ENCODE measurements around the gene SLC35D2. TPM values are rescaled to one million over a fixed set of nuclear protein-coding genes. Genes with fewer than 3 reads are reported as not detected.

The SLC35D2 gene
- total and polyA plus RNA-seq, 7 experiments from 2014 or later = 6.1 to 20.2 (median 13.3) TPM

DNA sequence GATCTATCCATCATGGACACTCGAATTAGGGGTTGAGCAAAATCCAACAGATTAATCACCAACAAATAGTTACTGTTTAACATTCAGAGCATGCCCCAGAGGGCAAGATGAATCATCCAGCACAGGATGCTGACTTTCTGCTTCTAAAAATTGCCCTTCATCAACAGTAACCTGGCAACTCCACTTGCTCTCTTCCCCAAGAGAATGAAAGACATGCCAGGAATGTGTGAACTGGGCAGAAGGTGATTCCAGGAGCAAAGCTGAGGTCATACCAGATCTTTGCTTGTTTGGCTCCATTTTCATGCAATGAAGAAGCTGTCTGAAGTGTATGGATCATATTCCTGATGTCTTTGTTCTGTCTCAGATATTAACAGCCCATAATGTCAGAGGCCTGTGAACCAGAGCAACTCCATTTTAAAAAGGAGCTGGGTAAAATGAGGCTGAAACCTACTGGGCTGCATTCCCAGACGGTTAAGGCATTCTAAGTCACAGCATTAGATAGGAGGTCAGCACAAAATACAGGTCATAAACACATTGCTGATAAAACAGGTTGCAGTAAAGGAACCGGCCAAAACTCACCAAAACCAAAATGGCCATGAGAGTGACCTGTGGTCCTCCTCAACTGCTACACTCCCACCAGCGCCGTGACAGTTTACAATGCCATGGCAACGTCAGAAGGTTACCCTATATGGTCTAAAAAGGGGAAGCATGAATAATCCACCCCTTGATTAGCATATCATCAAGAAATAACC, 37.1 kb upstream of the SLC35D2 start:
- Mint-ChIP-seq H3K36me3 (no peaks in the 10 kb centered on the region), H3K4me1 (peaks cover 12 to 36% (median 21%) of the 10 kb centered on the region in 7 donors), H3K27me3 (peaks cover 0 to 2% (median 0%) of the 10 kb centered on the region in 5 donors), H3K27ac (peak overlapping the region in 8 of 9 donors; percentile 8 to 91 (median 84)), H3K4me3 (peak overlapping the region in 2 of 10 donors; percentile 66 to 94), H3K9me3 (no peaks in the 10 kb centered on the region)
- no peak for ATAC-seq
- peaks cover 0 to 12% (median 0%) of the 10 kb centered on the region in 3 experiments for H3K36me3 ChIP-seq (ENCODE audit: control insufficient read depth in 2 of 3, insufficient read depth in 3 of 3, low read length in 3 of 3)
- no peaks in the 10 kb centered on the region for H3K9me3 ChIP-seq (ENCODE audit: control insufficient read depth in 2 of 3, low read length in 3 of 3)
- no peaks in the 10 kb centered on the region for H3K27me3 ChIP-seq (ENCODE audit: control insufficient read depth in 2 of 2, insufficient read depth in 2 of 2, low read length in 2 of 2)
- ChIA-PET CTCF (interaction anchor here (0.6 kb wide), 1 partner anchor 25 kb away, joined by 4 read pairs; no protein-coding TSS in a partner anchor), POLR2A (no interaction called here)
- peaks cover 6 to 29% of the 10 kb centered on the region in 2 donors for H3K4me1 ChIP-seq (ENCODE audit: control insufficient read depth in 2 of 2, insufficient read depth in 2 of 2, low read length in 2 of 2)
- no peak overlapping the region for H3K4me3 ChIP-seq (ENCODE audit: low read length)
- no peak for DNase-seq
- no peak overlapping the region for H3K27ac ChIP-seq (ENCODE audit: low read depth, low read length)
- intact Hi-C loops (cut with micrococcal nuclease) = no loop called here

DNA sequence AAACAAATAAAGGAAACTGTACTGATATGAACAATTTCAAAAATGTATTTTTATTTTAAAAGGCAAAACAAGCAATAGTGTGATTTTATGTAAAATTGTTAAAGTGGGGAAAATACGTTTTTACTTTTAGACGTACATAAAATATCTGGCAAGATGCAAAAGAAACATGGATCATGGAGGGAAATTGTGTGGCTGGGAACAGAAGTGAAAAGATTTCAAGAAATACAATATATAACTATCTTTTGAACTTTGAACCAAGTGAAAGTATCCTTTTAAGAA, 36.1 kb upstream of the SLC35D2 start:
- no peak for ATAC-seq
- H3K4me1 ChIP-seq (ENCODE audit: control insufficient read depth in 2 of 2, insufficient read depth in 2 of 2, low read length in 2 of 2) = peaks cover 6 to 19% of the 10 kb centered on the region in 2 donors
- no peaks in the 10 kb centered on the region for H3K27me3 ChIP-seq (ENCODE audit: control insufficient read depth in 2 of 2, insufficient read depth in 2 of 2, low read length in 2 of 2)
- DNase-seq = no peak
- Mint-ChIP-seq H3K4me3 (peak overlapping the region; percentile 46 to 98 (median 84)), H3K4me1 (peaks cover 12 to 32% (median 21%) of the 10 kb centered on the region in 7 donors), H3K27ac (peak overlapping the region; percentile 23 to 91 (median 83)), H3K36me3 (no peaks in the 10 kb centered on the region), H3K9me3 (no peaks in the 10 kb centered on the region), H3K27me3 (no peaks in the 10 kb centered on the region)
- H3K4me3 ChIP-seq (ENCODE audit: low read length) = no peak overlapping the region
- ChIA-PET POLR2A (interaction anchor here (0.6 to 2.6 kb wide), 5 partner anchors 21 to 530 kb away, joined by 4 to 33 read pairs (median 4); partner anchors contain the start of gene HABP4), CTCF (interaction anchor here (0.9 to 1.0 kb wide), 2 partner anchors 30 to 73 kb away, joined by 3 to 4 read pairs; partner anchors contain the start of gene HABP4)
- H3K27ac ChIP-seq (ENCODE audit: low read depth, low read length) = peak overlapping the region; percentile 85
- H3K36me3 ChIP-seq (ENCODE audit: control insufficient read depth in 2 of 3, insufficient read depth in 3 of 3, low read length in 3 of 3) = peaks cover 0 to 12% (median 0%) of the 10 kb centered on the region in 3 experiments
- no peaks in the 10 kb centered on the region for H3K9me3 ChIP-seq (ENCODE audit: control insufficient read depth in 2 of 3, low read length in 3 of 3)
- intact Hi-C loops (cut with micrococcal nuclease) = loop anchor here (1.0 to 10.0 kb wide), 8 partner anchors 147 to 1683 kb away; partner anchors contain the start of genes ZNF510 (in 2 of the 2), ANP32B (in 1 of the 2), NCBP1 (in 1 of the 2) and TSTD2 (in 1 of the 2)

DNA sequence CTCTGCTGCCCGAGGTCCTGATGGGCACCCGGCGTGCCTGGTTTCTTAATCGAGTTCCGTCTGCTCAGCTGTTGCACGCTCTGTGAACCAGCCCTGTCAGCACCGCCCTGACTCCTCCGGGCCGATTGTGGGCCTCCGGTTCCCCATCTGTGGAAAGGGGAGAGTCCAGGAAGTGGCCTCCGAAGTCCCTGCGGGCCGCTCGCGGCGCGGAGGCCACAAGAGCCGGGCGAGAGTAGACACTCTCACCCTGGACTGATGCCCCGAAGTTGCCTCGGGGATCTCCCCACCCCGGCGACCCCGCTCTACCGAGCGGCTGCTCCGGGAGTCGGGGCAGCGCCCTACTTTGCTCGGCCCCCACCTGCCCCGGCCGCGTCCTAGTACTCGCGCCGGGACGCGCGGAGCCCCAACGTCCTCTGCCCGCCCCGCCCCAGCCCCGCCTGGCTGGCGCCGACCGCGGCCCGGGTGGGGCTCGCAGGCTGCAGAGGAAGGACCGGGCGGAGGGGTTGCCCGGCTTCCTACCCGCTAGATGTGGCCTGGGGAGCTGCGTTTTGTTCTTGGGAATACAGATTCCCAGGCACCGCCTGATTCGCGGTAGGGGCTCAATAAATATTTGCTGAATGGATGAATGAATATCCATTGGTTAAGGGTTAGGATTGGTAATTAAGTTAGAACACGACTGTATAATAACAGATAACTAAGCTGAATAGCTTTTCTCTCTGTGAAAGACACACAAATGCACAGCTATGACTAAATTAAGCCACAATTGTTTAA, 35.6 kb upstream of the SLC35D2 start:
- ATAC-seq (peak; percentile 42), DNase-seq (peak in 4 of 9 donors; percentile 21 to 76 (median 37))
- ChIA-PET POLR2A (interaction anchor here (0.6 to 2.6 kb wide), 7 partner anchors 20 to 530 kb away, joined by 3 to 33 read pairs (median 4); partner anchors contain the start of gene HABP4), CTCF (interaction anchor here (0.9 to 1.0 kb wide), 2 partner anchors 30 to 74 kb away, joined by 3 to 4 read pairs; partner anchors contain the start of gene HABP4)
- Histone ChIP-seq H3K27me3 (ENCODE audit: control insufficient read depth in 2 of 2, insufficient read depth in 2 of 2, low read length in 2 of 2) (no peaks in the 10 kb centered on the region), H3K4me3 (ENCODE audit: low read length) (peak overlapping the region; percentile 92), H3K36me3 (ENCODE audit: control insufficient read depth in 2 of 3, insufficient read depth in 3 of 3, low read length in 3 of 3) (peaks cover 0 to 12% (median 0%) of the 10 kb centered on the region in 3 experiments), H3K4me1 (ENCODE audit: control insufficient read depth in 2 of 2, insufficient read depth in 2 of 2, low read length in 2 of 2) (peaks cover 12 to 22% of the 10 kb centered on the region in 2 donors), H3K27ac (ENCODE audit: low read depth, low read length) (peak overlapping the region; percentile 85), H3K9me3 (ENCODE audit: control insufficient read depth in 2 of 3, low read length in 3 of 3) (no peaks in the 10 kb centered on the region)
- Mint-ChIP-seq H3K9me3 (no peaks in the 10 kb centered on the region), H3K27ac (peak overlapping the region; percentile 69 to 95 (median 88)), H3K27me3 (no peaks in the 10 kb centered on the region), H3K36me3 (no peaks in the 10 kb centered on the region), H3K4me1 (peaks cover 14 to 32% (median 22%) of the 10 kb centered on the region in 7 donors), H3K4me3 (peak overlapping the region; percentile 87 to 98 (median 90))
- intact Hi-C loops (cut with micrococcal nuclease) = loop anchor here (1.0 to 10.0 kb wide), 14 partner anchors 31 to 1683 kb away; partner anchors contain the start of genes HABP4 (in 2 of the 2), ZNF510 (in 2 of the 2), ANP32B (in 1 of the 2) and ERCC6L2 (in 1 of the 2)

DNA sequence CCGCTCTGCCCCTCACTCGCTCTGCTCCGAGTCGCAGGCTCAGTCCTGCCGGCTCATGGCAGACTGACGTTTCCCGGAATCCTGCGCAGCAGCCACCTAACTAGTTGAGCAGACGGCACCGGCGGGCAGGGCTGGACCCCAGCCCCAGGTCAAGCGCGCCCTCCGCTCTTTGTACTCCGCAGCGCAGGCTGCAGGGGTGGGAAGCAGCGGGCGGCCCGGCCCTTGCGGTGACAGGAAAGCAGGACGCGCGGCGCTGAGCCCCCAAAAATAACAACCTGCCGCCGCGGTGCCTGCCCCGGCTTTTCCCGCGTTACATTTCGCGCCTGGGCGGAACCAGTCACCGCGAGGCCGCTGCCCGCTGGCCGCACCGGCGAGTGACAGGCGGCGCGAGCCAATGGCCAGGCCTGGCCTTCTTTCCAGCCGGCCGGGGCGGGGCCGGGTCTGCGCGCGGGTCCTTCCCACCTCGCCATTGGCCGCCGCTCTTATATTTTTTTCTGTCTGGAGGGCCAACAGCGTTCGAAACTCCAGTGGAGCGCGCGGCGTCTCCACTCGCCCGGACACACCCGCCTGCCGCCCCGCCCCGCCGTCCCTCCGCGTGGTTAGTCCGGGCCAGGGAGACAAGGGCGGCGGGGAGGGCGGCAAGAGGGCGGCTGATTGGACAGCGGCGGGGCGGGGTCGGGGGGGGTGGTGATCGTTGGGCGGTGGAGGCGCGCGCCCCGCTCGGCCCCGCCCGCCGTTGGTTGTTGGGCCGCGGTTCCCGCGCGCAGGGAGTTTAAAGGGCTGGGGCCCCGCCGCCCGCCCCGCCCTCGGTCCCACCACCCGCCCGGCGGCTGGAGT, 34.8 kb upstream of the SLC35D2 start, which contains the start of gene ZNF367:
Gene ZNF367 (minus strand): TSS at position 288 of the 837 bp plus-strand sequence. CDS start 338 bp downstream, outside the sequence.
- POLR2A ChIA-PET = interaction anchor here (0.5 to 2.6 kb wide), 5 partner anchors 8 to 1107 kb away, joined by 3 to 33 read pairs (median 4); partner anchors contain the start of gene HABP4
- H3K4me3 Mint-ChIP-seq = peak within 1 kb of the TSS; percentile 88 to 98 (median 92)
- peak within 1 kb of the TSS; percentile 94 for H3K4me3 ChIP-seq (ENCODE audit: low read length)

DNA sequence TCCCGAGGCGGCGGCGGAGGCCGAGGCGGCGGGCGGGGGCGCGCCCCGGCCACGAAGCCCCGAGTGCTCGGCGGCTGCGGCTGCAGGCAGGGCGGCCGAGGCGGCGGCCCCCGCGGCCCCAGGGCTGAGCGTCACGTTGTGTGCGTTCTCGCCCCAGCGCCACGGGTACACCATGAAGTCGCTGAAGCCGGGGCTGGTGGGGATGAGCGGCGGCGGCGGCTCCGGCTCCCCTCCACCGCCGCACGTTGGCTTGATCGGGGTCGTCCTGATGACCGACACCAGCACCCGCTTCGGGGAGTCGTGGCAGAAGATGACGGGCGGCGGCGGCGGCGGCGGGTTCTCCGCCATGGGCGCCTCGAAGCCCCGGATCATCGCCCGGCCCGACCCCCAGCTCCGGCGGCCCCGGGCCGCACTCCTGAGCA, 34.2 kb upstream of the SLC35D2 start:
- peak in 1 of 9 donors; percentile 57 for DNase-seq
- Histone ChIP-seq H3K4me3 (ENCODE audit: low read length) (peak overlapping the region; percentile 92), H3K27me3 (ENCODE audit: control insufficient read depth in 2 of 2, insufficient read depth in 2 of 2, low read length in 2 of 2) (no peaks in the 10 kb centered on the region), H3K4me1 (ENCODE audit: control insufficient read depth in 2 of 2, insufficient read depth in 2 of 2, low read length in 2 of 2) (peaks cover 19 to 36% of the 10 kb centered on the region in 2 donors), H3K9me3 (ENCODE audit: control insufficient read depth in 2 of 3, low read length in 3 of 3) (no peaks in the 10 kb centered on the region), H3K27ac (ENCODE audit: low read depth, low read length) (peak overlapping the region; percentile 85), H3K36me3 (ENCODE audit: control insufficient read depth in 2 of 3, insufficient read depth in 3 of 3, low read length in 3 of 3) (peaks cover 0 to 12% (median 0%) of the 10 kb centered on the region in 3 experiments)
- Mint-ChIP-seq H3K36me3 (no peaks in the 10 kb centered on the region), H3K9me3 (no peaks in the 10 kb centered on the region), H3K27ac (peak overlapping the region; percentile 70 to 97 (median 89)), H3K4me3 (peak overlapping the region; percentile 84 to 98 (median 88)), H3K4me1 (peaks cover 22 to 44% (median 36%) of the 10 kb centered on the region in 7 donors), H3K27me3 (no peaks in the 10 kb centered on the region)
- intact Hi-C loops (cut with micrococcal nuclease) = loop anchor here (1.0 to 10.0 kb wide), 16 partner anchors 18 to 1685 kb away; partner anchors contain the start of genes HABP4 (in 2 of the 2), SLC35D2 (in 2 of the 2), ZNF510 (in 2 of the 2) and ANP32B (in 1 of the 2)
- POLR2A ChIA-PET = interaction anchor here (0.5 to 2.6 kb wide), 5 partner anchors 9 to 1106 kb away, joined by 3 to 33 read pairs (median 4); partner anchors contain the start of gene HABP4
- CTCF ChIA-PET = no interaction called here
- ATAC-seq = peak; percentile 4

More for the DNA sequence above, 34.8 kb upstream of the SLC35D2 start, which contains the start of gene ZNF367:
- Histone ChIP-seq H3K36me3 (ENCODE audit: control insufficient read depth in 2 of 3, insufficient read depth in 3 of 3, low read length in 3 of 3) (peaks cover 0 to 12% (median 0%) of the 10 kb centered on the region in 3 experiments), H3K27me3 (ENCODE audit: control insufficient read depth in 2 of 2, insufficient read depth in 2 of 2, low read length in 2 of 2) (no peaks in the 10 kb centered on the region), H3K27ac (ENCODE audit: low read depth, low read length) (peak within 1 kb of the TSS; percentile 98), H3K4me1 (ENCODE audit: control insufficient read depth in 2 of 2, insufficient read depth in 2 of 2, low read length in 2 of 2) (peaks cover 19 to 30% of the 10 kb centered on the region in 2 donors), H3K9me3 (ENCODE audit: control insufficient read depth in 2 of 3, low read length in 3 of 3) (no peaks in the 10 kb centered on the region)
- H3K9me3 Mint-ChIP-seq = no peaks in the 10 kb centered on the region
- peaks cover 21 to 39% (median 30%) of the 10 kb centered on the region in 7 donors for H3K4me1 Mint-ChIP-seq
- peak within 1 kb of the TSS; percentile 92 to 98 (median 96) for H3K27ac Mint-ChIP-seq
- intact Hi-C loops (cut with micrococcal nuclease) = loop anchor here (1.0 to 10.0 kb wide), 14 partner anchors 32 to 1684 kb away; partner anchors contain the start of genes HABP4 (in 2 of the 2), ZNF510 (in 2 of the 2), ANP32B (in 1 of the 2) and ERCC6L2 (in 1 of the 2)
- DNase-seq (peak; percentile 75 to 94 (median 82)), ATAC-seq (peak; percentile 85)
- CTCF ChIA-PET = no interaction called here
- H3K27me3 Mint-ChIP-seq = no peaks in the 10 kb centered on the region
- H3K36me3 Mint-ChIP-seq = no peaks in the 10 kb centered on the region

Measured in naive thymus-derived CD4-positive, alpha-beta T cell (primary cell).